HepG2 (cell line): Measurements from ENCODE around the gene XRCC3. TPM values are rescaled to one million over a fixed set of nuclear protein-coding genes. Genes with fewer than 3 reads are reported as not detected.

Experiments used
- ATAC-seq: fragments of 200-7000 bp; cut with Tn5 transposase; 3 replicates; pipeline ENCODE4 v1.9.1; 2020; ENCODE audit warnings: mild to moderate bottlenecking, moderate library complexity
- BruUV-seq: library from RNA; stranded (reverse); fragments of 400-500 nt; replicated peaks from 2 replicates; lab custom pipeline; 2021; lab: Mats Ljungman, UMichigan
- CTCF ChIA-PET: fragments of 300-600 bp; formaldehyde crosslinking; extraction: SDS; loops from one replicate; lab custom pipeline; 2021; ENCODE audit warnings: low total read pairs, inconsistent platforms, low intra/inter-chr PET ratio; lab: Yijun Ruan, JAX
- POLR2A ChIA-PET: fragments of 350-600 bp; sonication (Branson Sonifier 250); formaldehyde crosslinking; loops from one replicate; lab custom pipeline; 2020; ENCODE audit warnings: antibody characterized with exemption, inconsistent platforms; lab: Yijun Ruan, JAX
- DNase-seq: peaks from one replicate; pipeline ENCODE4 v3.0.0-alpha.2; 2015; ENCODE audit warnings: low spot score
- FAIRE-seq: peaks from 3 replicates; lab custom pipeline; 2011; peaks lifted over from hg19 to GRCh38; lab: Jason Lieb, UNC
- H2AFZ ChIP-seq: one replicate; pipeline ENCODE4 v1.6.1; 2011; ENCODE audit warnings: low read length, inconsistent platforms
- H3K27ac ChIP-seq: fragments of 300-600 bp; 3 replicates; pipeline ENCODE4 v1.8.0; 2011; ENCODE audit warnings: mixed run types, mild to moderate bottlenecking, mixed read lengths, low read length, inconsistent platforms; ENCODE audit not compliant: insufficient read depth; ENCODE audit errors: extremely low read length
- H3K27me3 ChIP-seq, 2 experiments: fragments of 200-600 bp in 1 of 2; 2 replicates in 1 of 2; 3 replicates in 1 of 2; pipeline versions ENCODE4 v1.6.0 to v1.8.0; 2011; ENCODE audit warnings: low read length in 2 of 2, mild to moderate bottlenecking in 2 of 2, moderate library complexity in 2 of 2, inconsistent platforms in 1 of 2; ENCODE audit not compliant: insufficient read depth in 2 of 2, control insufficient read depth in 1 of 2
- H3K36me3 ChIP-seq, 2 experiments: fragments of 200-600 bp in 1 of 2; replicated peaks in 1 of 2; 2 replicates in 1 of 2; 3 replicates in 1 of 2; pipeline versions ENCODE4 v1.5.1 to v1.8.0; 2011; ENCODE audit warnings: low read length in 2 of 2, inconsistent platforms in 1 of 2; ENCODE audit not compliant: insufficient read depth in 2 of 2, control insufficient read depth in 1 of 2
- H3K4me1 ChIP-seq: 2 replicates; pipeline ENCODE4 v1.5.1; 2012; ENCODE audit warnings: low read length, inconsistent platforms; ENCODE audit not compliant: insufficient read depth
- H3K4me2 ChIP-seq: 2 replicates; pipeline ENCODE4 v1.6.0; 2011; ENCODE audit warnings: low read depth, low read length, inconsistent platforms
- H3K4me3 ChIP-seq, 3 experiments: fragments of 200-600 bp in 1 of 3; sonication (generic), shearing (Covaris generic) in 1 of 3; replicated peaks in 1 of 3; 2 replicates each; pipeline ENCODE4 v1.5.1; 2011 to 2016; ENCODE audit warnings: low read length in 3 of 3, inconsistent platforms in 2 of 3, low read depth in 2 of 3, mild to moderate bottlenecking in 2 of 3, control low read depth in 1 of 3, mixed read lengths in 1 of 3; ENCODE audit not compliant: insufficient read depth in 1 of 3
- H3K79me2 ChIP-seq: one replicate; pipeline ENCODE4 v1.6.1; 2011; ENCODE audit warnings: low read length, inconsistent platforms; ENCODE audit not compliant: insufficient read depth
- H3K9ac ChIP-seq: 2 replicates; pipeline ENCODE4 v1.6.0; 2011; ENCODE audit warnings: mild to moderate bottlenecking, low read depth, low read length, inconsistent platforms; ENCODE audit not compliant: insufficient read depth
- H3K9me3 ChIP-seq: 2 replicates; pipeline ENCODE4 v1.5.1; 2012; ENCODE audit warnings: mild to moderate bottlenecking, low read length
- H4K20me1 ChIP-seq: 2 replicates; pipeline ENCODE4 v1.6.0; 2011; ENCODE audit warnings: inconsistent platforms, mild to moderate bottlenecking, low read length, moderate library complexity; ENCODE audit not compliant: insufficient read depth
- AFF4 ChIP-seq: sonication (generic); formaldehyde crosslinking; IDR thresholded peaks from 2 replicates; pipeline ENCODE4 v1.4.0; 2020; ENCODE audit warnings: missing genetic modification reagents
- MTF2 ChIP-seq: sonication (generic); formaldehyde crosslinking; IDR thresholded peaks from 2 replicates; pipeline ENCODE4 v1.5.0; 2020; ENCODE audit warnings: missing genetic modification reagents, borderline replicate concordance
- SETDB1 ChIP-seq: sonication (generic); formaldehyde crosslinking; IDR thresholded peaks from 2 replicates; pipeline ENCODE4 v1.5.1; 2020; ENCODE audit warnings: missing genetic modification reagents, mild to moderate bottlenecking, borderline replicate concordance
- SRSF1 ChIP-seq: fragments of 200-400 bp; formaldehyde crosslinking; optimal IDR thresholded peaks from 2 replicates; pipeline ENCODE3; 2017; ENCODE audit warnings: mild to moderate bottlenecking, low read depth, low read length, moderate library complexity
- TP53 ChIP-seq: sonication (generic); formaldehyde crosslinking; conservative IDR thresholded peaks from 2 replicates; pipeline ENCODE4 v1.4.0; 2020; ENCODE audit warnings: missing genetic modification reagents
- ZNF615 ChIP-seq: sonication (generic); formaldehyde crosslinking; IDR thresholded peaks from 2 replicates; pipeline ENCODE4 v1.5.0; 2020; ENCODE audit warnings: mild to moderate bottlenecking, missing genetic modification reagents, borderline replicate concordance
- ZNF839 ChIP-seq: sonication (generic); formaldehyde crosslinking; IDR thresholded peaks from 2 replicates; pipeline ENCODE4 v1.4.0; 2020; ENCODE audit warnings: missing genetic modification reagents, mild to moderate bottlenecking, borderline replicate concordance
- WGBS: methylation state at CpG from one replicate; pipeline ENCODE4 v1.1.6; 2017; ENCODE audit warnings: low lambda C conversion rate; 5-methylcytosine and 5-hydroxymethylcytosine counted together
- in situ Hi-C: cut with HindIII; loops from 2 replicates; pipeline ENCODE4 v1.10.0; 2017; ENCODE audit warnings: low pct_unique_long_range_greater_than_20kb; ENCODE audit not compliant: extremely low pct_ligation_motif_present
- intact Hi-C: fragments of 100-400 bp; cut with micrococcal nuclease; formaldehyde crosslinking; loops from one replicate; pipeline ENCODE4 v1.10.0; 2022; ENCODE audit not compliant: unreplicated experiment
- polyA plus RNA-seq, 8 experiments: library from polyadenylated mRNA; depleted of rRNA in 3 of 8; stranded (reverse) in 7 of 8; unstranded in 1 of 8; fragments of >200 nt; fragmentation: Illumina TruSeq in 4 of 8; extraction: Trizol in 4 of 8; gene quantifications; 2 replicates each; pipeline versions ENCODE4 v1.2.1 to v1.2.3, GENCODE V29; 2011 to 2016; ENCODE audit warnings: low read depth in 4 of 8, missing spikeins in 1 of 8, mixed read lengths in 1 of 8; ENCODE audit not compliant: insufficient read depth in 1 of 8
- total RNA-seq, 5 experiments: library from RNA; depleted of rRNA; stranded (reverse); fragments of >200 nt; fragmentation: Illumina TruSeq; extraction: Trizol; gene quantifications; 2 replicates each; pipeline ENCODE4 v1.2.3, GENCODE V29; 2016; ENCODE audit warnings: low read depth in 1 of 5
- TF ChIP-seq, protein P1 (sequence below): sonication (generic); formaldehyde crosslinking; IDR thresholded peaks from 2 replicates; pipeline ENCODE4 v1.4.0; 2020; ENCODE audit warnings: missing genetic modification reagents
- TF ChIP-seq, protein P2 (sequence below): sonication (generic); formaldehyde crosslinking; IDR thresholded peaks from 2 replicates; pipeline ENCODE4 v1.9.0; 2021; ENCODE audit warnings: missing genetic modification reagents, mild to moderate bottlenecking, borderline replicate concordance

Gene XRCC3
- total and polyA plus RNA-seq, 2 of the 13 experiments (the other 11 are each of a cell fraction or from before 2014, with no cell fraction given) = 5.4 to 25.8 TPM

DNA sequence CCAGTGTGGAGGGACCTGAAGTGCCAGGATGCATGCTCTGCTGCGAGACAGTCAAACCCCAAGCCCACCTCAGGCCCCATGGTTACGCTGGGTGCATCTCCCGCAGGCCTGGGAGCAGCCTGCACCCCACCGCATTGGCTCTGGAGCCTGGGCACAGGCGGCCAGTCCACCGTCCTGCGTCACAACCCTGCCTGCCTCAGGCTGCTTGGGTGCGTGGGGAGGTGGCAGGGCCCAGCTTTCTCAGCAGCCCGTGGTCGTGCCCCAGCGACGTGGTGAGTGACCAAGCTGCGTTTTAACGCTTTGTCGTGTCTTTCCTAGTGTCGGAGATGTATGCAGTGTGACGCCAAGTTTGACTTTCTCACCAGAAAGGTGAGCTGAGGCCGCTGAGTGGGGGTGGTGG lies 11.2 kb upstream of the XRCC3 start:
- no peaks in the 10 kb centered on the region for H3K27me3 ChIP-seq
- H3K9ac ChIP-seq = no peak overlapping the region
- BruUV-seq = no TSS peak
- H3K4me3 ChIP-seq = no peak overlapping the region
- in situ Hi-C loops = no loop called here
- peaks cover 32% of the 10 kb centered on the region for H3K79me2 ChIP-seq
- WGBS = 100% methylated on average over 5 of the region's 18 CpGs
- ChIA-PET POLR2A (no interaction called here), CTCF (no interaction called here)
- H3K27ac ChIP-seq = no peak overlapping the region
- ATAC-seq (no peak), DNase-seq (no peak), FAIRE-seq (no peak)
- no peaks in the 10 kb centered on the region for H3K4me1 ChIP-seq
- H3K36me3 ChIP-seq = peaks cover 14 to 43% of the 10 kb centered on the region in 2 experiments
- no peak overlapping the region for H3K4me2 ChIP-seq
- H2AFZ ChIP-seq = no peak overlapping the region
- H3K9me3 ChIP-seq = no peaks in the 10 kb centered on the region
- intact Hi-C loops = no loop called here
- no peaks in the 10 kb centered on the region for H4K20me1 ChIP-seq
- TF ChIP-seq SETDB1 (CRISPR knock-in tag) = no peak
- TF ChIP-seq TP53 (CRISPR knock-in tag) = no peak
- TF ChIP-seq MTF2 = no peak
- TF ChIP-seq, protein P1, sequence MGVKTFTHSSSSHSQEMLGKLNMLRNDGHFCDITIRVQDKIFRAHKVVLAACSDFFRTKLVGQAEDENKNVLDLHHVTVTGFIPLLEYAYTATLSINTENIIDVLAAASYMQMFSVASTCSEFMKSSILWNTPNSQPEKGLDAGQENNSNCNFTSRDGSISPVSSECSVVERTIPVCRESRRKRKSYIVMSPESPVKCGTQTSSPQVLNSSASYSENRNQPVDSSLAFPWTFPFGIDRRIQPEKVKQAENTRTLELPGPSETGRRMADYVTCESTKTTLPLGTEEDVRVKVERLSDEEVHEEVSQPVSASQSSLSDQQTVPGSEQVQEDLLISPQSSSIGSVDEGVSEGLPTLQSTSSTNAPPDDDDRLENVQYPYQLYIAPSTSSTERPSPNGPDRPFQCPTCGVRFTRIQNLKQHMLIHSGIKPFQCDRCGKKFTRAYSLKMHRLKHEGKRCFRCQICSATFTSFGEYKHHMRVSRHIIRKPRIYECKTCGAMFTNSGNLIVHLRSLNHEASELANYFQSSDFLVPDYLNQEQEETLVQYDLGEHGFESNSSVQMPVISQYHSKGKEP (CRISPR knock-in tag) = no peak
- no peak for TF ChIP-seq AFF4 (CRISPR knock-in tag)
- no peak for TF ChIP-seq SRSF1
- TF ChIP-seq, protein P2, sequence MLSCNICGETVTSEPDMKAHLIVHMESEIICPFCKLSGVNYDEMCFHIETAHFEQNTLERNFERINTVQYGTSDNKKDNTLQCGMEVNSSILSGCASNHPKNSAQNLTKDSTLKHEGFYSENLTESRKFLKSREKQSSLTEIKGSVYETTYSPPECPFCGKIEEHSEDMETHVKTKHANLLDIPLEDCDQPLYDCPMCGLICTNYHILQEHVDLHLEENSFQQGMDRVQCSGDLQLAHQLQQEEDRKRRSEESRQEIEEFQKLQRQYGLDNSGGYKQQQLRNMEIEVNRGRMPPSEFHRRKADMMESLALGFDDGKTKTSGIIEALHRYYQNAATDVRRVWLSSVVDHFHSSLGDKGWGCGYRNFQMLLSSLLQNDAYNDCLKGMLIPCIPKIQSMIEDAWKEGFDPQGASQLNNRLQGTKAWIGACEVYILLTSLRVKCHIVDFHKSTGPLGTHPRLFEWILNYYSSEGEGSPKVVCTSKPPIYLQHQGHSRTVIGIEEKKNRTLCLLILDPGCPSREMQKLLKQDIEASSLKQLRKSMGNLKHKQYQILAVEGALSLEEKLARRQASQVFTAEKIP (CRISPR knock-in tag) = no peak
- TF ChIP-seq ZNF839 (CRISPR knock-in tag) = no peak
- TF ChIP-seq ZNF615 (CRISPR knock-in tag) = no peak
